Dermis blood vessel endothelial cell (primary cell): ENCODE measurements around the gene FAM117A. TPM values are rescaled to one million over a fixed set of nuclear protein-coding genes. Genes with fewer than 3 reads are reported as not detected.
"Not testable (repeated sequence)": the region's sequence is repeated elsewhere in the genome, so short reads cannot be mapped to it uniquely, and the experiment has no call there.

Experiments
- DNase-seq: peaks from one replicate; pipeline ENCODE4 v3.0.0; 2010
- total RNA-seq: library from RNA; depleted of rRNA; stranded (reverse); fragments of >200 nt; gene quantifications from 2 replicates; pipeline ENCODE4 v1.2.3, GENCODE V29; 2014

The FAM117A gene
- total RNA-seq, 1 donor from 2014 or later, result 15.5 TPM

DNA sequence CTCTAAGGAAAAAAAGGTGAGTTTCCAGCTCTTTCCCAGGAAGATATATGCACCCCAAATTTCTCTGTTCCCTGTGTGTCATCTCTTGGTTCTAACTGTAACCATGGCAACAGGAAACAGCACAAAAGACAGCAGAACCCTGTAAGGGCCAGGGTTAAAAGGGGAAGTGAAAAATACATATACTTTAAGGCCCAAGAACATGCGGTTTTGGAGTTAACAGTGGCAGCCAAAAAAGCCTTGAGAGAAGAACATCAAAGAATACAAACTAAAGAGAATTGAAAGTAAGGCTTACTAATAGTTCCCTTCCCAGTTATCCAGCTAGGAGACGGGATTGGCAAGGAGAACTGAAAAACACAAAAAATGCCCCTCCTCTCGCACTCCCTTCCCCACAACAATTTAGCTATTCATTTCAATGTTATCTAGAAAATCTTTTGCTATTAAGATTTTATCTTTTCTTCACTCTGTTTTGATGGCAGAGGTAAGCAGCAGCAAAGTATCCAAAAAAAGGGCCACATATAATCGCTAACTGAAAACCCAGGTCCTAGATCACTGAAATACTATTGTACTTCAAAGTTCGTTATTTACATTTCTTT, 87.6 kb downstream of the FAM117A start:
- DNase-seq, result peak; percentile 70

DNA sequence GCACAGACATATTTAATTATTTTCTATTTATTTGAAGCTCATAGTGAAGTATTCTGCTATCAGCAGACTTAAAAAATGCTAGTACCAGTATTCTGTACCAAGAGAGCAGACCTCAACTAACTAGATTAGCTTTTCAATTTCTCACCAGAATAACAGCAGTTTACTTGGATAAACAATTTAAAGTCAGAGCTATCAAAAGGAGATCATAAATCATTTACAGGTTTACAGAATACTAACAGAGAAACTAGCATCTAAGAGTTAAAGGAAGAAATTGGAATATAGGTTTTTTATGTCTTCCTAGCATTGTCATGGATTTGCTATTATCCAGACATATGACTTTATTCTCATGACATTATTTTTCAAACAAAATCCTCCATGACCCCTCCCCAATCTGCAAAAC, 89.4 kb downstream of the FAM117A start:
- DNase-seq, result no peak

DNA sequence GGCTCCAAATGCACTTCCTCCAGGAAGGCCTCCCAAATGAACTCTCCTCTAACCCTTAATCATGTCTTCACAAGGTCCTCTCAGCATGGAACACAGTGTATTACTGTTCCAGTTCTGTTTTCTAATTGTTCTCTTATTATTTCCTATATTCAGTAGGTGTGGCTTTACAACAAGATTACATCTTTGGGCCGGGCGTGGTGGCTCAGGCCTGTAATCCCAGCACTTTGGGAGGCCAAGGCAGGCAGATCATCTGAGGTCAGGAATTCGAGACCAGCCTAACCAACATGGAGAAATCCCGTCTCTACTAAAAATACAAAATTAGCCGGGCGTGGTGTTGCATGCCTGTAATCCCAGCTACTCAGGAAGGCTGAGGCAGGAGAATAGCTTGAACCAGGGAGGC, 90.3 kb downstream of the FAM117A start:
- DNase-seq, result not testable (repeated sequence)

DNA sequence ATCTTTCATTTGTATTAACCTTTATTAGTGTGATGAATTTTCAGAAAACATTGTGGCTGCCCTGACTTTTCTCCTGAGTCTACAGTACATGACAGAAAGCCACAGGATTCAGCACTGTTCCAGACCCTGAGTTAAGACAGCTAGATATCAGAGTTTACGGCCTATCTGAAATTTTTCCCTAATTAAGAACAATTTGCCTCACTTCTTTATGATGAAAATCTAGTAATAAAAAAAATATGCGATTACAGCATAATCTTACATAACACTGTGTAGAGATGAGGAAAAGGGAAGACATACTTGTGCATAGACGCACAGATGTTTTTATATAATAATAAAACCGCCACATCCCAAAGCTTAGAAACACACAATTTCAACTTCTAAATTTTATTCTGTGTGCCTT, 93.3 kb downstream of the FAM117A start:
- no peak for DNase-seq

GRCh38 chr17:49670002-49670401, 93.9 kb downstream of the FAM117A start:
- DNase-seq, result peak; percentile 76

DNA sequence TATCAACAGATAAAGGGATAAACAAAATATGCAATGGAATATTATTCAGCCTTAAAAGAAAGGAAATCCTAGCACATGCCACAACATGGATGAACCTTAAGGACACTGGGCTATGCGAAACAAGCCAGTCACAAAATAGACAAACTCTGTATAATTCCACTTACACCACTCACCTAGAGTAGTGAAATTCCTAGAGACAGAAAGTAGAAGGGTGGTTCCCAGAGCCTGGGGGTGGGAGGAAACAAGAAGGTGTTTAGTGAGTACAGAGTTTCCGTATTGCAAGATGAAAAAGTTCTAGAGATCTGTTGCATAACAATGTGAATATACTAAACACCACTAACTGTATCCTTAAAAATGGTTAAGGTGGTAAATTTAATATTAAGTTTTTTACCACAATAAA, 96.1 kb downstream of the FAM117A start:
- no peak for DNase-seq

- DNase-seq, result peak; percentile 53
Measured at GRCh38 chr17:49664706-49665211, 99.2 kb downstream of the FAM117A start.

Other genes with a start within 250 kb of the FAM117A start
- gene NXPH3, start 188.3 kb downstream of the FAM117A start, total RNA-seq, result 3.9 and 4.0 TPM in 2 replicates
- gene SPOP, start 86.0 kb downstream of the FAM117A start, total RNA-seq, result 127 and 144 TPM in 2 replicates
- 56.9 and 58.9 TPM in 2 replicates for gene SLC35B1, start 56.2 kb downstream of the FAM117A start, total RNA-seq
- 88.0 and 133 TPM in 2 replicates for gene KAT7, start 24.6 kb upstream of the FAM117A start, total RNA-seq
- gene TAC4, start 83.9 kb upstream of the FAM117A start, total RNA-seq, result not detected in 2 replicates
- gene DLX4, start 205.1 kb upstream of the FAM117A start, total RNA-seq, result not detected in 2 replicates
- not detected in 2 replicates for gene DLX3, start 231.1 kb upstream of the FAM117A start, total RNA-seq